ENCODE results near the gene SLC10A7.

GRCh38 chr4:146222313-146222712 lies 299.4 kb downstream of the SLC10A7 start:
- TF ChIP-seq EZH2 (IDR thresholded peaks at IDR 0.05; ENCODE audit: borderline replicate concordance, low read length) = no peak
- TF ChIP-seq CTCF (IDR thresholded peaks at IDR 0.05; ENCODE audit: low read length) = no peak

Measured in OCI-LY1 (cell line).